ENCODE data around the gene TLCD2. TPM values are rescaled to one million over a fixed set of nuclear protein-coding genes. Genes with fewer than 3 reads are reported as not detected.

TLCD2 gene
- total and polyA plus RNA-seq, 9 of the 15 experiments (the other 6 are each of a cell fraction or from before 2014, with no cell fraction given), result 0.10 to 0.89 (median 0.58) TPM

GRCh38 chr17:1709971-1710806, at the start of gene TLCD2 (continued):
- TF ChIP-seq CBX2 (IDR thresholded peaks at IDR 0.05; ENCODE audit: insufficient read depth, low read length, poor library complexity, severe bottlenecking) (no peak), BRD9 (IDR thresholded peaks at IDR 0.05; ENCODE audit: low read depth, partially characterized antibody) (no peak), SIN3A (IDR thresholded peaks at IDR 0.05; ENCODE audit: borderline replicate concordance in 2 of 2, control insufficient read depth in 1 of 2, low read depth in 2 of 2, low read length in 2 of 2) (peak in 1 of 2 experiments; percentile 12; a peak in 1 of 4 replicates), MCM2 (IDR thresholded peaks at IDR 0.05; ENCODE audit: low read depth) (no peak), TBP (optimal IDR thresholded peaks at IDR 0.05; ENCODE audit: low read depth, low read length) (no peak), ZFX (CRISPR knock-in tag; IDR thresholded peaks at IDR 0.05) (peak; percentile 47), MYC (IDR thresholded peaks at IDR 0.05; ENCODE audit: low read depth, low read length) (no peak), MYC (CRISPR knock-in tag; IDR thresholded peaks at IDR 0.05; ENCODE audit: borderline replicate concordance, low read depth) (no peak), KDM2B (CRISPR knock-in tag; IDR thresholded peaks at IDR 0.05) (no peak), TOE1 (IDR thresholded peaks at IDR 0.05; ENCODE audit: borderline replicate concordance) (no peak), TOE1 (CRISPR knock-in tag; IDR thresholded peaks at IDR 0.05; ENCODE audit: borderline replicate concordance, low read depth) (no peak), FOXP4 (CRISPR knock-in tag; IDR thresholded peaks at IDR 0.05; ENCODE audit: borderline replicate concordance) (no peak), GABPB2 (CRISPR knock-in tag; conservative IDR thresholded peaks at IDR 0.05) (no peak), ZNF124 (CRISPR knock-in tag; IDR thresholded peaks at IDR 0.05) (no peak), MAX (CRISPR knock-in tag; IDR thresholded peaks at IDR 0.05) (no peak), MAFF (IDR thresholded peaks at IDR 0.05; ENCODE audit: low read length) (no peak), DACH1 (IDR thresholded peaks at IDR 0.05; ENCODE audit: partially characterized antibody) (no peak), PBX2 (CRISPR knock-in tag; IDR thresholded peaks at IDR 0.05; ENCODE audit: low read depth) (no peak), PBX2 (tag; conservative IDR thresholded peaks at IDR 0.05; ENCODE audit: low read depth) (no peak), ZNF583 (CRISPR knock-in tag; IDR thresholded peaks at IDR 0.05) (no peak), KLF6 (CRISPR knock-in tag; IDR thresholded peaks at IDR 0.05; ENCODE audit: borderline replicate concordance) (no peak), GTF2E2 (tag; IDR thresholded peaks at IDR 0.05) (no peak; the same call in 1 of the 2 replicates), ZNF764 (CRISPR knock-in tag; IDR thresholded peaks at IDR 0.05; ENCODE audit: low read depth) (no peak), MAFK (IDR thresholded peaks at IDR 0.05; ENCODE audit: low read length) (no peak)
